A673 (cell line): ENCODE results near the gene CRY1.

Experiments used
- CTCF ChIP-seq: fragments of 300-800, 200-600 bp; sonication (generic); conservative IDR thresholded peaks from 2 replicates; pipeline ENCODE4 v1.5.1; 2017; ENCODE audit warnings: low read depth, mild to moderate bottlenecking, antibody characterized with exemption, low read length, moderate library complexity, mixed read lengths
- EZH2 ChIP-seq: fragments of 200-600 bp; sonication (generic); IDR thresholded peaks from 2 replicates; pipeline ENCODE4 v1.6.1; 2017; ENCODE audit warnings: borderline replicate concordance, low read depth, mild to moderate bottlenecking, mixed read lengths, antibody characterized with exemption, low read length; ENCODE audit not compliant: poor library complexity, severe bottlenecking

- TF ChIP-seq CTCF (no peak), EZH2 (no peak)
Observed at GRCh38 chr12:107033758-107034739, 59.3 kb downstream of the CRY1 start.
